HG02759 (cell line): ENCODE measurements around the gene TBC1D24.
A peak's percentile ranks its signal among the peaks of the same experiment; 100 is the strongest.
"Not testable (repeated sequence)": the region's sequence is repeated elsewhere in the genome, so short reads cannot be mapped to it uniquely, and the experiment has no call there.

Experiments
- ATAC-seq: cut with Tn5 transposase; IDR thresholded peaks from one replicate; pipeline ENCODE4 v1.9.1; 2021; ENCODE audit warnings: mild to moderate bottlenecking, moderate library complexity; ENCODE audit not compliant: unreplicated experiment

TBC1D24 gene

DNA sequence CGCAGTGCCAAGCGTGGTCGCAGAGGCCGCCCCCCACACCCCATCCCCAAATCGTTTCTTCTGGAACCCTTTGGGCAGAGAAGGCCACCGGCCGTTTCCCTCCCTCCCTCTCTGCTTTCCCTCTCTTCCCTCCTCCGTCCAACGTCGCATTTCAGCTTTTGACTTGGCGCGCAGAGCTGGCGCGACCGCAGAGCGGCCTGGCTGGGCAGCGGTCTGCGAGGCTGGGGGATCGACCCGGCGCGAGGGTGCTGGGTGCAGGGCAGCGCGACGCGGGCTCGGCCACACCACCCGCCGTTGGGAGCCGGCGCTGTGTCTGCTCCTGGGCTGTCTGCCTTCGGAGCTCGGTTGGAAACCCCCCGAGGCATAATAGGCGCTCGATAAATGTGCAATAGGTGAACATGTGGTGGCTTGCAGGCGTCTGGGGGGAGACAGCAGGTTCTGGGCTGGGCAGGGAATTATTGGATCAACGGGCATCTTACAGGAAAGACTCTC is 6.6 kb upstream of the TBC1D24 start:
- peak; percentile 24 for ATAC-seq

DNA sequence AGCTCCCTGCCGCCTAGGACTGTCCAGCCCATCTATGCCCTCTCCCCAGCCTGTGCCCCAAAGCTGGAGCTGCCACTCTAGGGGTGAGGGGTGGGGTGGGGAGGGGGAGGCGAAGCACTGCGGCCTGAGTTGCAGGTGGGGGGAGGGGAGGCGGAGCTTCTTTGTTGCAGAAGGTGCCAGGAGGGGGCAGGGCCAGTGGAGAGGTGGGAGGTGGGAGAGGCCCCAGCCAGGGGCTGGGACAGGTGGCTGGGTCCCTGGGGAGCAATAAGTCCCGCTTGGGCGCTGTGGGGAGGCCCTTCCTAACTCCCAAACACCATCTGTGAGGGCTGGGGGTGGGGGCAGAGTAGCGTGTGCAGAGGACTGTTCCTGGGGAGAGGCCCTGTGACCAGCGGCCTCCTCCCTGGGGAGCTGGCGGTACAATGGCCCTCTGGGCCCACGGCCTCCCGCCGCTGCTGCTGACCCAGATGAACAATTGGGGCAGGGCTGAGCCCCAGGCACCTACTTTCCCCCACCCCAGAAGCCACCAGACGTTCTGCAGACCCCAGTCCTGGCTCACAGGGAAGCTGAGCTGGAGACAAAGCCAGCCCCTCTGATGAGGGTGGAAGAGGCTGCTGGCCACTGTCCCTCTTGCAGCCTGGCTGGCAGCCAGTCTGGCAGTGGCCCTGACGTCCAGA is 6.1 kb upstream of the TBC1D24 start:
- no peak for ATAC-seq

DNA sequence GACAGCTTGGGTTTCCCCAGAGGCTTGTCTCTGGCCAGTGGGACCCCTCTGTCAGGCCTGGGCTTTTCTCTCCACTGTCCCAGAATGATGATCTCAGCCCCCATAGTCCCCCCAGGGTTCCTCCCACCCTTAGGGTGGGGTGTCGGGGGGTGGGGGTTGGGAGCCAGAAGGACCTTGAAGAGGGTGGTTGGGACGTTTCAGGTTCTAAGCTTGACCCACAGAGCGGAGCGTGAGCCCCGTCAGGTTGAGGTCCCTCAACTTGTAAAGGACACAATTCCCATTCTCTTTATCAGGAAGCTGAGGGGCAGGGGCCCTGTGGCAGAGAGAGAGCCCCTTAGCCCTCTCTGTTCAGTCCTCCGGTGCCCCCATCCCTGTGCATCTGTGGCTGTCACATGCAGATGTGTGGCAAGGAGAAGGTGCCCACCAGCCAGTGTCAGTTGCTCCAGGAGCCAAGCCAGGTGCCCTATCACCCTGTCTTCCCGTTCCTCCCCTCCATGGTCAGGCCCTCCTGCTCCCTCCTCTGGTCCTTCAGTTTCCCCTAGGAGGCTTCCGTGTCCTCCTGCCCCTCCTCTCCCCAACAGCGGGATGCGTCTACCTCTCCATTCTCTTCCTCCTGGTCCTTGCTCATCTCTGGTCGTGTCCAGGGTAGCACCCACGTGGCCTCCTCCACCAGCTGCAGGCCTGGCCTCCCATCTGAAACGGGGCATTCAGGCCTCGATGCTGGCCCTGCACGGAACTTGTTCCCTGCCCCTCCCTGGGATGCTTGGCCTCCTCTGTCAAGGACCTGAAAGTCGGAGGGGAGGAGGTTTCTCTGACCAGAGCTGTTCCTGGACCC is 5.3 kb upstream of the TBC1D24 start:
- ATAC-seq: no peak

DNA sequence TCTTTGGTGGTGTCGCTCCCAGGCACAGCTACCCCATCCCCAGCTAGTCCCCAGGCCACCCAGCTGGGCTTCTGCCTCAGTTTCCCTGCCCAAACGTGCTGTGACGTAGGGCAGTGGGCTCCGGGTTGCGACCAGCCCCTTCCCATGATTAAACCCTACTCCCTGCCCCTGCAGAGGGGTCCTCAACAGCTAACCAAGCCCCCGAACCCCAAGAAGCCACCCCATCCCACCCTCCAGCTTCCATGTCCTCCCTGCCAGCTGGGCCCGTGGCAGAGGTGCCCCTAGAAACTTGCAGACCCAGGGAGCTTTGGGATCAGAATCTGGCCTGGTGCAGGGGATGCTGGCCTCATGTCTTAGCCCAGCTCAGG is 4.7 kb upstream of the TBC1D24 start:
- ATAC-seq: no peak

DNA sequence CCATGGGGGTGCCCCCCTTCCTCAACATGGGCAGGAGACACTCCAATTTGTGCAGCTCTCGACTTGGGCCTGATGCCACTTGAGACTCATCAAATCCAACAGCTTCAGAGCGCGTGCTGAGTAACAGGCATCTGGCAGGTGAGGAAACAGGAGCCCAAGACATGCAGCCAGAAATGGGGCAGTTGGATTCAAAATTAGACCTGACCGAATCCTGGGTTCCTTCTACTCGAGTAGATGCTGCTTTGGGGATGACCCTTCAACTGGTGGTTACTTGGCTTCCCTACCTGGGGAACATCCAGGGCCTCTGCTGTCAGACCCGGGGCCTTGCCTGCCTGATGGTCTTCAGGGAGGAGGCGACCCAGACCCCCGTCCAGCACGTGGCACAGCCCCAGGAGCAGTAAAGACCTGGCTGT is 4.3 kb upstream of the TBC1D24 start:
- no peak for ATAC-seq

DNA sequence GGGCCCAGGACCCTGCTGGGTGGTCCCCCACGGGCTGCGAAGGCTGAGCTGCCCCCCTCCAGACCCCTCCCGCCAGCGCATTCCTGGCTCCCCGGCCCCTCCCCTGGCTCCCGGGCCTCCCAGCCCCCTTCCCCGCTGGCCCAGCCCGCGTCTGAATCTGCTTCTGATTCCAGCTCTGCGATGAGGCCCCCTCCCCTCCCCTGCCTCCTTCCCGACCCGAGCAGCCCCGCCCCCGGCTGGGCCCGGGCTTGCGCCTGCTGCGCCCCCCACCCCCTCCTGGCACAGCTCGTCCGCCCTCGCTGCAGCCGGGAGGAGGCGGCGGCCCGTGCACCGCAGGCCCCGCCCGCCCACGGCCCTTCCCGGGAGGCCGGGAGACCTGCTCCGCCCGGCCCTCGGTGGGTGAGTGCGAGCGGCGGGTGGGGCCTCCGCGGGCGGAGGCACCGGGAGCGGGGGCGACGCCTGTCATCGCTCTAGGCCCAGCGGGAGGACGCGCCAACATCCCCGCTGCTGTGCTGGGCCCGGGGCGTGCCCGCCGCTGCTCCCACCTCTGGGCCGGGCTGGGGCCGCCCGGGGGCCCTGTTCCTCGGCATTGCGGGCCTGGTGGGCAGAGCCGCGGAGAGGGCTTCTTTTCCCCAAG is 3.8 kb upstream of the TBC1D24 start, which contains the start of gene NTN3:
Gene NTN3, plus strand, starts transcription at position 282 of the 637 bp plus-strand sequence. CDS start 405 bp downstream, outside the sequence.
- no peak for ATAC-seq

DNA sequence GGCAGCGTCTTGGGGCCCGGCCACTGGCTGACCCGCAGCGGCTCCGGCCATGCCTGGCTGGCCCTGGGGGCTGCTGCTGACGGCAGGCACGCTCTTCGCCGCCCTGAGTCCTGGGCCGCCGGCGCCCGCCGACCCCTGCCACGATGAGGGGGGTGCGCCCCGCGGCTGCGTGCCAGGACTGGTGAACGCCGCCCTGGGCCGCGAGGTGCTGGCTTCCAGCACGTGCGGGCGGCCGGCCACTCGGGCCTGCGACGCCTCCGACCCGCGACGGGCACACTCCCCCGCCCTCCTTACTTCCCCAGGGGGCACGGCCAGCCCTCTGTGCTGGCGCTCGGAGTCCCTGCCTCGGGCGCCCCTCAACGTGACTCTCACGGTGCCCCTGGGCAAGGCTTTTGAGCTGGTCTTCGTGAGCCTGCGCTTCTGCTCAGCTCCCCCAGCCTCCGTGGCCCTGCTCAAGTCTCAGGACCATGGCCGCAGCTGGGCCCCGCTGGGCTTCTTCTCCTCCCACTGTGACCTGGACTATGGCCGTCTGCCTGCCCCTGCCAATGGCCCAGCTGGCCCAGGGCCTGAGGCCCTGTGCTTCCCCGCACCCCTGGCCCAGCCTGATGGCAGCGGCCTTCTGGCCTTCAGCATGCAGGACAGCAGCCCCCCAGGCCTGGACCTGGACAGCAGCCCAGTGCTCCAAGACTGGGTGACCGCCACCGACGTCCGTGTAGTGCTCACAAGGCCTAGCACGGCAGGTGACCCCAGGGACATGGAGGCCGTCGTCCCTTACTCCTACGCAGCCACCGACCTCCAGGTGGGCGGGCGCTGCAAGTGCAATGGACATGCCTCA is 3.1 kb upstream of the TBC1D24 start:
- no peak for ATAC-seq

DNA sequence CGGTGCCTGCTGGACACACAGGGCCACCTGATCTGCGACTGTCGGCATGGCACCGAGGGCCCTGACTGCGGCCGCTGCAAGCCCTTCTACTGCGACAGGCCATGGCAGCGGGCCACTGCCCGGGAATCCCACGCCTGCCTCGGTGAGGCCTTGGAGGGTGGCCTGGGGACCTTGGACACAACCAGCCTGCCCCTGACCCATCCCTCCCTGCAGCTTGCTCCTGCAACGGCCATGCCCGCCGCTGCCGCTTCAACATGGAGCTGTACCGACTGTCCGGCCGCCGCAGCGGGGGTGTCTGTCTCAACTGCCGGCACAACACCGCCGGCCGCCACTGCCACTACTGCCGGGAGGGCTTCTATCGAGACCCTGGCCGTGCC is 2.5 kb upstream of the TBC1D24 start:
- ATAC-seq: no peak

DNA sequence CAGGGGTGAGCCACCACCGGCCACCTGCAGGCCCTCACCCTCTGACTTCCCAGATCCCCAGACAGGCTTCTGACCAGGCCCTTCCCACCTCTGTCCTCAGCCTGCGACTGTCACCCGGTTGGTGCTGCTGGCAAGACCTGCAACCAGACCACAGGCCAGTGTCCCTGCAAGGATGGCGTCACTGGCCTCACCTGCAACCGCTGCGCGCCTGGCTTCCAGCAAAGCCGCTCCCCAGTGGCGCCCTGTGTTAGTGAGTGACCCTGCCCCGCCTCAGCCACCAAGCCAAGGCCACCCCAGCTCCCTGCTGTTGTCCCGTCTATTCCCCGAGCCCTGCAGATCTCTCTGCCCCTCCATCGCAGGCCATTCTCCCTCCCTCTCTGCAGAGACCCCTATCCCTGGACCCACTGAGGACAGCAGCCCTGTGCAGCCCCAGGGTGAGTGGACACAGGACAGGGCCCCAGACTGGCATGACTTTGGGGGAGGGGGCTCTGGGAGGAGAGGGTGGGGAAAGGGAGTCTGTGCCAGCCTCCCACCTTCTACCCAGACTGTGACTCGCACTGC is 2.0 kb upstream of the TBC1D24 start:
- no peak for ATAC-seq

DNA sequence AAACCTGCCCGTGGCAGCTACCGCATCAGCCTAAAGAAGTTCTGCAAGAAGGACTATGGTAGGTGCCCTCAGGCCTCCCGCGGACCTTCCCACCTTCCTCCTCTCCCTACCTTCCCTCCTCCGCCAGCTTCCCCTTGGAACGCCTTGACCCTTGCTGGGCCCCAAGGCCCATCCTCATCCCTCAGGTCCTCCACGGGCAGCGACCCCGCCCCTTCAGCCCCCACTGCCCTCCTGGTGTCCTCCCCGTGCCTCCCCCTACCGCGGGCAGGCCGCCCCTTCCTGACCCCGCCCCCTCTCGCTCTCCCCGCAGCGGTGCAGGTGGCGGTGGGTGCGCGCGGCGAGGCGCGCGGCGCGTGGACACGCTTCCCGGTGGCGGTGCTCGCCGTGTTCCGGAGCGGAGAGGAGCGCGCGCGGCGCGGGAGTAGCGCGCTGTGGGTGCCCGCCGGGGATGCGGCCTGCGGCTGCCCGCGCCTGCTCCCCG is 1.4 kb upstream of the TBC1D24 start:
- no peak for ATAC-seq

DNA sequence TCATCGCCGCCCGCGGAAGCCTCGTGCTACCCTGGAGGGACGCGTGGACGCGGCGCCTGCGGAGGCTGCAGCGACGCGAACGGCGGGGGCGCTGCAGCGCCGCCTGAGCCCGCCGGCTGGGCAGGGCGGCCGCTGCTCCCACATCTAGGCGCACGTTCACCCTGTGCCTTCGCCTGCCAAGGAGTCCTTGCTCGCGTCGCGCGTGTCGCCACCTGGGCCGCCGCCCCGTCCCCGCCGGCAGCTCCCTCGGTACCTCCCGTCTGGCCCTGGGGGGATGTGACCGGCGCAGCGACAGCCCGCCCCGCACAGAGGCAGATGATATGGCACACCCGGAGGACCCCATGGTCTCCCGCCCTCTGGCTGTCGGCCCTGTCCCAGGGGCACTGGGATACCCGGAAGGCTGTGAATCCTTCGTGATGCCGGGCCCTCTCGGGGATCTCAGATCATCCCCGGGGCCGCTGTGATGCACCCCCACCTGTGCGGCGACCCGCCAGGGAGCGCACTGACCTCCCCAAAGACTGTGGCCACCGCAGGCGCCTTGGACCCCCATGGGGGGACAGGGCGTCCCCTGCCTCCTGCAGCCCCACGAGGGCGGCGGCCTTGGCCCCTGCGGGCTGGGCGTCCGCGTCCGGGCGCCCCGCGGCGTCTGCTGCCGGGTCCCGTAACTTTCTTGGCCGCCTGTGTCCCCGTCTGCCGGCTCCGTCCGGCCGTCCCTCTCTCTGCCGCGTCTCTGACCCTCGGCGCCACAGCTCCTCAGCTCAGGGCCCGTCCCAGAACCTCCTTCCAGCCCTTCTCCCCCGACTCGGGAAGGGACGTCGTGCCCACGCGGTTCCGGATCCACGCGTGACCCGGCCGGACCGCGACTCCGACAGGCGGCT is 689 bp upstream of the TBC1D24 start:
- ATAC-seq: peak; percentile 29

DNA sequence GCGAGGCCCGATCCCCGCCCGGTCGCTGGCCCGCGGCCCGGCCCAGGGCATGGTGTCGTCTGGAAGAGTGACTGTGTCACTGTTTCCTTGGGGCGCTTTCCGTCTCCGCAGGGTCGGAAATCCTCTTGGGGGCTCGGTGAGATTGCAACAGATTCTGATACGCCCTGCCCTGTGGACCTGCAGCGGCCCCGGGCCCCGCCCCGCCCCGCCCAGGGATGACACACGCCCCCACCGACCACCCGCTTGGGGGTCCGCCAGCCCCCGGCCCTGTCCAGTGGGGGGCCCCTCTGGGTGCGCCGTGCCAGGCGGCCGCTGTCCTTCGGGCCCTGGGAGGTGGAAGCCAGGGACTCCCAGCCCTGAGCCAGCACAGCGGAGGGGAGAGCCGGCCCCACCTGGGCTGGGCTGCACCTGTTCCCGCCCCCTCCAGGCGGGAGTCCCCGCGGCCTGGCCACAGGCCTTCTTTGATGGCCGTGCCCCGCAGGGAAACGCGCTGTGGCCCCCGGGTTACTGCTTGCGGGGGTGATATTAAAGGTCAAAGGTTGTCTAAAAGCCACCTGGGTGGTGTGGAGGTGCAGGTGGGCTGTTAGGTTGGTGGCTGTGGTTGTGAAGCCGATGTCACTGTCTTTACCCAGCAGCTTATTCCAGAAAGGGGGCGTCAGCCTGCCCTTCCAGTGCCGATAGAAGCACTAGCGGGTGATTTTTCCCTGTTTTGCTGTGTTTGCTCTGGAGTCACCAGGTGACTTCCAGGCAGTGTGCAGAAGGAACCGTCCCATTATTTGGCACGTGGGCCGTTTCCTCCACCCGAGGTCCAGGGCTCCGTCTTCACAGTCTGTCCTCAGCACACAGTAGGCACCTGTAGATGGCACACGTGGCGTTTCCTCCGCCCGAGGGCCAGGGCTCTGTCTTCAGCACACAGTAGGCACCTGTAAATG is 752 bp downstream of the TBC1D24 start:
- peak; percentile 12 for ATAC-seq

DNA sequence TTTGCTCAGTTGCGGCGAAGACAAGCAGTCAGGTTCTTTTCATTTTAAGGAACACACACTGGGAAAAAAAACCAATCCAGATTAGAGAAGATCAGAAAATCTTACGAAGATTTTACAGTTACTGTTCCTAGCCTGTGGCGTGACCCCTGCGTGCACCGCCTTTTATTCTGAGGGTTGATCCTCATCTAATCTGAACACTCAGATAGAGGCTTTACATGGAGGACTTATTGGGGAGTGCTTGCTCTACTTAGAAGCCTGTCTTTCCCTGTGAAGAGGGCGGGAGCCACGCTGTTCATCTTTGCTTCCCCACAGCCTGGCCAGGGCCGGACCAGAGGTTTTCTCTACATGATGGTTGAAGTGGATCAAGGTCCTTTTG is 1.4 kb downstream of the TBC1D24 start:
- ATAC-seq: no peak

DNA sequence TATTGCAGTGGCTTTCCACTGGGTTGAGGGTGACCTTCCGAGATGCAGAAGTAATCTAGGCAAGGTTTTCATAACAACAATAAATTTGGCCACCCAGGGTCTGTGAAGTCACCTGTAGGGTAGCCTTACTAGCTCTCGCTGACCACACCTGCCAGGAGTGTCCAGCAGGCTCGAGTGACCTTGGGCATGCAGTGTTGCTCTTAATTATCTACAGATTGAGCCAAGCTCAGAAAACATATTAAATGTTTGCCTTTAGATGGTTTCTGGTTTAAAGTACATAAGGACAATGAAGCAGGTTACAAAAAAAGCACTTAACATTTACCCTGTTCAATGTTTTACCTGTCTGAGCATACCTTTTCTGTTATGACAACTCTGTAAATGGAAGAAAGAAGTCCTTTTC is 1.8 kb downstream of the TBC1D24 start:
- ATAC-seq: no peak

DNA sequence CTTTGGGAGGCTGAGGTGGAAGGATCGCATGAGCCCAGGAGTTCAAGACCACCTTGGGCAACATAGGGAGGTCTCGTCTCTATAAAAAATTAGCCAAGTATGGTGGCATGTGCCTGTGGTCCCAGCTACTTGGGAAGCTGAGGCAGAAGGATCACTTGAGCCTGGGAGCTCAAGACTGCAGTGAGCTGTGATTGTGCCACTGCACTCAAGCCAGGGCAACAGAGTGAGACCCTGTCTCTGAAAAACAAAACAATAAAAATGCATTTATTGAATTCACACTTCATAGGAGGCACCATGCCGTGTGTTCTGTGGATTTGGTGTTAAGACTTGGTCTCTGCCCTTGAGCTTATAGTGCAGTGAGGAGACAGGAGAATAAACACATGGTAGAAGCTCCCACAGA is 2.4 kb downstream of the TBC1D24 start:
- ATAC-seq: no peak

DNA sequence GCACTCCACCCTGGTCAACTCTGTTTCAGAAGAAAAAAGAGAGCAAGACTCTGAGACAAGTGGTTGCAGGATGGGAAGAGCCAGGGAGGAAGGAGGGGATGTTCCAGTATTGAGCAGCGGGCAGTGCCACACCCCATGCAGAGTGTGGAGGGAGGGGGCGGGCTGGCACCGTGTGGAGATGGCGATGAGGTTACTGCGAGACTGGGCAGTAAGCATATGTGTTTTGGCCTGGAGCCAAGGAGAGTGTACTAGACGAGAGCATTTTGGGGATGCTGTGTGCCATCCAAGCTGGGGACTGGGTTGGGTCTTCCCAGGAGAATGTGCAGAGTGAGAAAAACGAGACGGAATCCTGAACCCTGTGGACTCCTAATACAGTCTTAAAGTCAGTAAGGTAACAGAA is 3.4 kb downstream of the TBC1D24 start:
- no peak for ATAC-seq

DNA sequence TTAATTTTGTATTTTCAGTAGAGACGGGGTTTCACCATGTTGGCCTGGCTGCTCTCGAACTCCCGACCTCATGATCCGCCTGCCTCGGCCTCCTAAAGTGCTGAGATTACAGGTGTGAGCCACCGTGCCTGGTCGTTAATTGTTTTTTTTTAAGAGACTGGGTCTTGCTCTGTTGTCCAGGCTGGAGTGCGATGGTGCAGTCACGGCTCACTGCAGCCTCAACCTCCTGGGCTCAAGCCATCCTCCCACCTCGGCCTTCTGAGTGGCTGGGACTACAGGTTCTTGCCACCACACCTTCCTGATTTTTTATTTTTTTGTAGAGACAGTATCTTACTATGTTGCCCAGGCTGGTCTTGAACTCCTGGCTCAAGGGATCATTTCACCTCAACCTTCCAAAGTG is 5.1 kb downstream of the TBC1D24 start:
- ATAC-seq: not testable (repeated sequence)

DNA sequence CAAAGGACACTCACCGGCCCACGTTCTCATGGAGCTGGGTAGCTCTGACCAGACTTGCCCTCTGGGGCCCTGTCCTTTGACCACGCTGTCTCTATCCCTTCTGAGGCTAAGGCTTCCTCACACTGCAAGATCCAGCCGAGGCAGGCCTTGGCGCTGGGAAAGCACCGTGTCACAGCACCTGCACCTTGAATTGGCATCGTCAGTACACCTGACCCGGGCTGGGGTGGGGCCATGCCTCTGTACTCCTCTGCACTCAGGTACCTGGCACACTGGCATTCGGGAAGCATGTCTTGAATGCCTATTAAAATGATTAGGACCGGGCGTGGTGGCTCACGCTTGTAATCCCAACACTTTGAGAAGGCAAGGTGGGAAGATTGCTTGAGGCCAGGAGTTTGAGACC is 6.0 kb downstream of the TBC1D24 start:
- ATAC-seq: no peak
